Measurements from ENCODE around the gene LHCGR. TPM values are rescaled to one million over a fixed set of nuclear protein-coding genes. Genes with fewer than 3 reads are reported as not detected.

Gene LHCGR
- total RNA-seq, 1 donor from 2014 or later: not detected

- peaks cover 3% of the 10 kb centered on the region for H3K36me3 Mint-ChIP-seq (ENCODE audit: low read depth, unreplicated experiment)
- H3K4me3 Mint-ChIP-seq (ENCODE audit: unreplicated experiment): no peak overlapping the region
- no peaks in the 10 kb centered on the region for H3K9me3 Mint-ChIP-seq (ENCODE audit: unreplicated experiment)
- no peak overlapping the region for H3K27ac Mint-ChIP-seq (ENCODE audit: unreplicated experiment)
- H3K4me1 Mint-ChIP-seq (ENCODE audit: unreplicated experiment): no peaks in the 10 kb centered on the region
- no peak for TF ChIP-seq CTCF (IDR thresholded peaks at IDR 0.05; ENCODE audit: unreplicated experiment)
- no peak for DNase-seq (ENCODE audit: low spot score)
- peaks cover 3% of the 10 kb centered on the region for H3K27me3 Mint-ChIP-seq (ENCODE audit: unreplicated experiment)
Measured at GRCh38 chr2:48734576-48735303, 20.8 kb downstream of the LHCGR start.

- H3K27me3 Mint-ChIP-seq (ENCODE audit: unreplicated experiment): no peaks in the 10 kb centered on the region
- TF ChIP-seq CTCF (IDR thresholded peaks at IDR 0.05; ENCODE audit: unreplicated experiment): no peak
- H3K27ac Mint-ChIP-seq (ENCODE audit: unreplicated experiment): no peak overlapping the region
- H3K4me3 Mint-ChIP-seq (ENCODE audit: unreplicated experiment): no peak overlapping the region
- peaks cover 3% of the 10 kb centered on the region for H3K36me3 Mint-ChIP-seq (ENCODE audit: low read depth, unreplicated experiment)
- H3K9me3 Mint-ChIP-seq (ENCODE audit: unreplicated experiment): no peaks in the 10 kb centered on the region
- no peaks in the 10 kb centered on the region for H3K4me1 Mint-ChIP-seq (ENCODE audit: unreplicated experiment)
- no peak for DNase-seq (ENCODE audit: low spot score)
Measured at GRCh38 chr2:48733067-48733503, 22.4 kb downstream of the LHCGR start.

- H3K4me1 Mint-ChIP-seq (ENCODE audit: unreplicated experiment): no peaks in the 10 kb centered on the region
- H3K9me3 Mint-ChIP-seq (ENCODE audit: unreplicated experiment): no peaks in the 10 kb centered on the region
- no peaks in the 10 kb centered on the region for H3K27me3 Mint-ChIP-seq (ENCODE audit: unreplicated experiment)
- TF ChIP-seq CTCF (IDR thresholded peaks at IDR 0.05; ENCODE audit: unreplicated experiment): no peak
- H3K27ac Mint-ChIP-seq (ENCODE audit: unreplicated experiment): no peak overlapping the region
- DNase-seq (ENCODE audit: low spot score): no peak
- no peak overlapping the region for H3K4me3 Mint-ChIP-seq (ENCODE audit: unreplicated experiment)
- no peaks in the 10 kb centered on the region for H3K36me3 Mint-ChIP-seq (ENCODE audit: low read depth, unreplicated experiment)
Measured at GRCh38 chr2:48728840-48729239, 26.7 kb downstream of the LHCGR start.

GRCh38 chr2:48728295-48728694 is 27.2 kb downstream of the LHCGR start:
- no peaks in the 10 kb centered on the region for H3K36me3 Mint-ChIP-seq (ENCODE audit: low read depth, unreplicated experiment)
- no peak for DNase-seq (ENCODE audit: low spot score)
- no peaks in the 10 kb centered on the region for H3K9me3 Mint-ChIP-seq (ENCODE audit: unreplicated experiment)
- H3K4me3 Mint-ChIP-seq (ENCODE audit: unreplicated experiment): no peak overlapping the region
- H3K27me3 Mint-ChIP-seq (ENCODE audit: unreplicated experiment): no peaks in the 10 kb centered on the region
- H3K27ac Mint-ChIP-seq (ENCODE audit: unreplicated experiment): no peak overlapping the region
- no peak for TF ChIP-seq CTCF (IDR thresholded peaks at IDR 0.05; ENCODE audit: unreplicated experiment)
- no peaks in the 10 kb centered on the region for H3K4me1 Mint-ChIP-seq (ENCODE audit: unreplicated experiment)

GRCh38 chr2:48727560-48727959 is 28.0 kb downstream of the LHCGR start:
- H3K4me1 Mint-ChIP-seq (ENCODE audit: unreplicated experiment): no peaks in the 10 kb centered on the region
- no peak overlapping the region for H3K27ac Mint-ChIP-seq (ENCODE audit: unreplicated experiment)
- H3K9me3 Mint-ChIP-seq (ENCODE audit: unreplicated experiment): no peaks in the 10 kb centered on the region
- H3K36me3 Mint-ChIP-seq (ENCODE audit: low read depth, unreplicated experiment): no peaks in the 10 kb centered on the region
- no peaks in the 10 kb centered on the region for H3K27me3 Mint-ChIP-seq (ENCODE audit: unreplicated experiment)
- DNase-seq (ENCODE audit: low spot score): no peak
- no peak for TF ChIP-seq CTCF (IDR thresholded peaks at IDR 0.05; ENCODE audit: unreplicated experiment)
- no peak overlapping the region for H3K4me3 Mint-ChIP-seq (ENCODE audit: unreplicated experiment)

All from endothelial cell (in vitro differentiated cells).